Endothelial cell of umbilical vein (primary cell): ENCODE measurements around the gene SDK2. TPM values are rescaled to one million over a fixed set of nuclear protein-coding genes. Genes with fewer than 3 reads are reported as not detected.

Experiments
- BruUV-seq: library from RNA; stranded (reverse); fragments of 400-500 nt; replicated peaks from 2 replicates; lab custom pipeline; 2021; lab: Mats Ljungman, UMichigan
- CTCF ChIA-PET: fragments of 300-600, 350-600 bp; sonication (Branson Sonifier 250); formaldehyde crosslinking; loops from one replicate; lab custom pipeline; 2021; ENCODE audit warnings: antibody characterized with exemption, inconsistent platforms; lab: Charles Lee
- POLR2A ChIA-PET: fragments of 300-600, 350-600 bp; sonication (Branson Sonifier 250); formaldehyde crosslinking; loops from one replicate; lab custom pipeline; 2021; ENCODE audit warnings: antibody characterized with exemption, inconsistent platforms; lab: Charles Lee
- DNase-seq: peaks from one replicate; pipeline ENCODE4 v3.0.0-alpha.2; 2011; ENCODE audit warnings: low read depth, low spot score
- FAIRE-seq: peaks from 2 replicates; lab custom pipeline; 2011; peaks lifted over from hg19 to GRCh38; lab: Jason Lieb, UNC
- H2AFZ ChIP-seq: 2 replicates; pipeline ENCODE4 v1.6.0; 2012; ENCODE audit warnings: low read depth, low read length, control low read depth, inconsistent platforms
- H3K27ac ChIP-seq: 2 replicates; pipeline ENCODE4 v1.5.1; 2011; ENCODE audit warnings: low read depth, mild to moderate bottlenecking, control low read depth, low read length, moderate library complexity; ENCODE audit not compliant: insufficient read depth
- H3K27me3 ChIP-seq, 2 experiments: 2 replicates each; pipeline versions ENCODE4 v1.6.0 to v1.6.1; 2011; ENCODE audit warnings: low read length in 2 of 2, mixed read lengths in 1 of 2; ENCODE audit not compliant: control insufficient read depth in 2 of 2, insufficient read depth in 2 of 2
- H3K36me3 ChIP-seq, 2 experiments: 2 replicates in 1 of 2; 3 replicates in 1 of 2; pipeline ENCODE4 v1.5.1; 2011; ENCODE audit warnings: low read length in 2 of 2, mild to moderate bottlenecking in 1 of 2, moderate library complexity in 1 of 2; ENCODE audit not compliant: control insufficient read depth in 2 of 2, insufficient read depth in 2 of 2; ENCODE audit errors: extremely low read depth in 1 of 2
- H3K4me1 ChIP-seq: 3 replicates; pipeline ENCODE4 v1.5.1; 2011; ENCODE audit warnings: mild to moderate bottlenecking, low read length; ENCODE audit not compliant: control insufficient read depth, insufficient read depth; ENCODE audit errors: extremely low read depth
- H3K4me2 ChIP-seq: 2 replicates; pipeline ENCODE4 v1.6.1; 2011; ENCODE audit warnings: low read length, control low read depth, mixed read lengths; ENCODE audit not compliant: insufficient read depth
- H3K4me3 ChIP-seq, 3 experiments: fragments of 200-600 bp in 1 of 3; sonication (generic), shearing (Covaris generic) in 1 of 3; replicated peaks in 1 of 3; 2 replicates each; pipeline ENCODE4 v1.5.1; 2011 to 2016; ENCODE audit warnings: control low read depth in 3 of 3, low read length in 3 of 3, mild to moderate bottlenecking in 2 of 3, inconsistent platforms in 1 of 3, low read depth in 1 of 3, moderate library complexity in 1 of 3; ENCODE audit not compliant: insufficient read depth in 1 of 3
- H3K79me2 ChIP-seq: 2 replicates; pipeline ENCODE4 v1.6.0; 2012; ENCODE audit warnings: low read length, inconsistent platforms; ENCODE audit not compliant: control insufficient read depth, insufficient read depth
- H3K9ac ChIP-seq: replicated peaks from 2 replicates; pipeline ENCODE3; 2011; ENCODE audit warnings: low read length, control low read depth; ENCODE audit not compliant: insufficient read depth; ENCODE audit errors: extremely low read depth
- H3K9me1 ChIP-seq: replicated peaks from 3 replicates; pipeline ENCODE4 v1.6.0; 2011; ENCODE audit warnings: mild to moderate bottlenecking, low read length; ENCODE audit not compliant: control insufficient read depth, insufficient read depth; ENCODE audit errors: extremely low read depth
- H3K9me3 ChIP-seq: replicated peaks from 2 replicates; pipeline ENCODE4 v1.5.1; 2012; ENCODE audit warnings: low read length, inconsistent platforms; ENCODE audit not compliant: control insufficient read depth, insufficient read depth
- H4K20me1 ChIP-seq: replicated peaks from 2 replicates; pipeline ENCODE3; 2011; ENCODE audit warnings: mild to moderate bottlenecking, low read length; ENCODE audit not compliant: control insufficient read depth, insufficient read depth; ENCODE audit errors: extremely low read depth
- CTCF ChIP-seq, 2 donors: IDR thresholded peaks; 1 replicate in 1 of 2; 2 replicates in 1 of 2; pipeline ENCODE4 v1.5.1; 2011; ENCODE audit warnings: low read length in 2 of 2, mild to moderate bottlenecking in 2 of 2, moderate library complexity in 2 of 2, control low read depth in 1 of 2, inconsistent platforms in 1 of 2, low read depth in 1 of 2; ENCODE audit not compliant: insufficient read depth in 1 of 2; ENCODE audit errors: extremely low read depth in 1 of 2
- EZH2 ChIP-seq: IDR thresholded peaks from 2 replicates; pipeline ENCODE4 v1.6.1; 2012; ENCODE audit warnings: borderline replicate concordance, low read depth, mild to moderate bottlenecking, moderate library complexity, low read length, inconsistent platforms; ENCODE audit not compliant: severe bottlenecking
- FOS ChIP-seq: IDR thresholded peaks from 2 replicates; pipeline ENCODE4 v1.6.1; 2011; ENCODE audit warnings: mild to moderate bottlenecking, low read length, moderate library complexity, borderline replicate concordance; ENCODE audit not compliant: insufficient read depth
- GATA2 ChIP-seq: IDR thresholded peaks from 2 replicates; pipeline ENCODE4 v1.7.0; 2011; ENCODE audit warnings: low read depth, mild to moderate bottlenecking, moderate library complexity, mixed read lengths, low read length; ENCODE audit not compliant: insufficient read length, insufficient read depth
- JUN ChIP-seq: IDR thresholded peaks from 2 replicates; pipeline ENCODE4 v1.6.1; 2011; ENCODE audit warnings: borderline replicate concordance, low read depth; ENCODE audit not compliant: insufficient read length, insufficient read depth
- MAX ChIP-seq: IDR thresholded peaks from 2 replicates; pipeline ENCODE4 v1.6.1; 2011; ENCODE audit not compliant: insufficient read depth, insufficient read length
- MYC ChIP-seq: IDR thresholded peaks from one replicate; pipeline ENCODE4 v1.6.1; 2011; ENCODE audit warnings: mild to moderate bottlenecking, low read depth, low read length
- POLR2A ChIP-seq: IDR thresholded peaks from 2 replicates; pipeline ENCODE4 v1.6.1; 2012; ENCODE audit warnings: low read depth, mild to moderate bottlenecking, control low read depth, low read length
- POLR2AphosphoS5 ChIP-seq: IDR thresholded peaks from 2 replicates; pipeline ENCODE4 v1.6.1; 2012; ENCODE audit warnings: low read depth, mild to moderate bottlenecking, control low read depth, low read length, moderate library complexity; ENCODE audit not compliant: insufficient read depth
- dilution Hi-C: fragments of 300-500 bp; cut with MboI; formaldehyde crosslinking; loops from one replicate; pipeline ENCODE4 v1.15.0; 2019; ENCODE audit warnings: low sequenced_read_pairs; ENCODE audit not compliant: extremely low pct_ligation_motif_present
- intact Hi-C: fragments of 100-400 bp; cut with micrococcal nuclease; formaldehyde crosslinking; loops from one replicate; pipeline ENCODE4 v1.10.0; 2022
- polyA plus RNA-seq, 4 experiments: library from polyadenylated mRNA; depleted of rRNA in 3 of 4; stranded (reverse) in 3 of 4; unstranded in 1 of 4; fragments of >200 nt; gene quantifications; 2 replicates each; pipeline versions ENCODE4 v1.2.1 to v1.2.3, GENCODE V29; 2011 to 2012; ENCODE audit warnings: missing spikeins in 1 of 4
- total RNA-seq: library from RNA; stranded (reverse); gene quantifications from 2 replicates; pipeline ENCODE4 v1.2.3, GENCODE V29; 2021

SDK2 gene
- total and polyA plus RNA-seq, 2 donors (not counting 3 experiments of a cell fraction or from before 2014, with no cell fraction given) = not detected

- POLR2A ChIA-PET = no interaction called here
- BruUV-seq = no TSS peak
- H3K4me1 ChIP-seq = no peaks in the 10 kb centered on the region
- dilution Hi-C loops = no loop called here
- intact Hi-C loops = no loop called here
- no peaks in the 10 kb centered on the region for H3K79me2 ChIP-seq
- no peak overlapping the region for H3K4me2 ChIP-seq
- no peaks in the 10 kb centered on the region for H3K9me1 ChIP-seq
- no peak overlapping the region for H3K9ac ChIP-seq
- H4K20me1 ChIP-seq = no peaks in the 10 kb centered on the region
- H3K27ac ChIP-seq = no peak overlapping the region
- CTCF ChIA-PET = no interaction called here
- FAIRE-seq = no peak
- no peak for DNase-seq
- no peak overlapping the region for H3K4me3 ChIP-seq
- H3K36me3 ChIP-seq = no peaks in the 10 kb centered on the region
- H2AFZ ChIP-seq = no peak overlapping the region
- peaks cover 1% of the 10 kb centered on the region for H3K9me3 ChIP-seq
- TF ChIP-seq MAX (no peak), MYC (no peak), JUN (no peak), POLR2A (no peak), EZH2 (no peak), POLR2AphosphoS5 (no peak), CTCF (IDR thresholded peaks at IDR 0.05; ENCODE audit: extremely low read depth in 1 of 2, insufficient read depth in 1 of 2, low read depth in 1 of 2, low read length in 2 of 2) (no peak), FOS (no peak), GATA2 (no peak)
- no peaks in the 10 kb centered on the region for H3K27me3 ChIP-seq
Observed at GRCh38 chr17:73633736-73634135, 10.5 kb downstream of the SDK2 start.
